ENCODE results near the gene NT5DC2.

The NT5DC2 gene

DNA sequence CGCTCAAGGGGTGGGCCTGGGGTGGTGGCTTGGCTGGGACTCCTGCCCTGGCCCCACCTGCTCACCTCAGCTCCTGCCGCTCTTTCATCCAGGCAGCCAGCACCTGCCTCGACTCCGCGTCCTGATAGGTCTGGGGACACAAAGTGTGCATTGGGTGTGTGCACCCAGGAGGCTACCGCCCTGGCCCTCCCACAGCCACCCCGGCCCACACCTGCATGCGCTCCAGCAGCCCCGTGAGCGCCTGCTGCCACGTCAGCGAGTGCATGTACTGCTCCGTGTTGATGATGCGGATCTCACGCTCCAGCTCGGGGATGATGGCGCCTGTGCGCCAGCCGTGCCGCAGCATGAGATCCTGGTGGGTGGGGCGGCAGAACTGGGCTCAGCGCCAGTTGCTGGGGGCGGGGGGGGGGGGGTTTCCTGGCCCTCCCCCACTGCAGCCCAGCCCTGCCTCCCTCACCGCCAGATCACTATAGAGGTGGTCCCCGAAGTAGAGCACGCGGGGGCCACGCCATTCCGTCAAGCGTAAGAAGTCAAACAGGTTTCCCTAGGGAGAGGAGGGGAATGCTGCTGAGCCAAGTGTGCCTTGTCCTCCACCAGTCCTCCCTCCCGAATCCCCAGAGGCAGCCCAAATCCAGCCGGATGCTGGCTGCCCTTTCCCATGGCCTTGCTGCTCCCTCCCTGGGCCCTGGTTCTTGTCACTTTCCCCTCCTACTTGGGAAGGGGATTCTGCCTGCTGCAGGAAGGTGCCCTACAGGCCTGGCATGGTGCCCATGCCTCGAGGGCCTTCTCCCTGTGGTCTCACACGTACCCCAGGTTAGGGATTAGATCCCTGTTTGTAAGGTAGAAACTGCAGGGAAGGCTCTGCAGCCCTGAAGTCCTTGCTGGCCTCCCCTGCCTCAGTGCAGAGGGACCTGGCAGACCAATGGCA is 8.6 kb downstream of the NT5DC2 start:
- DNase-seq (ENCODE audit: low read depth): no peak

- no peak for DNase-seq (ENCODE audit: low read depth)
Measured at GRCh38 chr3:52524258-52524751, 9.4 kb downstream of the NT5DC2 start.

GRCh38 chr3:52523386-52524257 is 10.0 kb downstream of the NT5DC2 start:
- DNase-seq (ENCODE audit: low read depth): no peak

DNA sequence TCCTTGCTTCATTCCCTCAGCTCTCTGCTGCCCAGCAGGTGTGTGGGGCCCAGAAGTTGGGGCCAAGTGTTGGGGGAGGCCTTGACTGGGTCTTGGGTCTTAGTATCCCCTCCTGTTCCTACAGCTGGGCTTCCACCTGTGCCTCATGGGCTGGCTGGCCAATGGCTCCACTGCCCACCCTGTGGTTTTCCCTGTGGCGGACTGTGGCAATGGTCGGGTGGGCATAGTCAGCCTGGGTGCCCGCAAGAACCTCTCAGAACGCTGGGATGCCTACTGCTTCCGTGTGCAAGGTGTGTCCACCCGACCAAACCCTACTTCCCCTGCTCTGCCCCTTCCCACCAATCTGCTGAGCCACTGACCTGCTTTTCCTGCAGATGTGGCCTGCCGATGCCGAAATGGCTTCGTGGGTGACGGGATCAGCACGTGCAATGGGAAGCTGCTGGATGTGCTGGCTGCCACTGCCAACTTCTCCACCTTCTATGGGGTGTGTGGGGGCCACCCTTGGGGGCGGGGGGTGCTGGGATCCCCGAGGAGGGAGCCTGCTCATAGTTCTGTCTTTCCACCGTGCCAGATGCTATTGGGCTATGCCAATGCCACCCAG is 10.9 kb downstream of the NT5DC2 start:
- DNase-seq (ENCODE audit: low read depth): no peak

- DNase-seq (ENCODE audit: low read depth): no peak
Measured at GRCh38 chr3:52521881-52522650, 11.6 kb downstream of the NT5DC2 start.

- no peak for DNase-seq (ENCODE audit: low read depth)
Measured at GRCh38 chr3:52521488-52521824, 12.2 kb downstream of the NT5DC2 start.

DNA sequence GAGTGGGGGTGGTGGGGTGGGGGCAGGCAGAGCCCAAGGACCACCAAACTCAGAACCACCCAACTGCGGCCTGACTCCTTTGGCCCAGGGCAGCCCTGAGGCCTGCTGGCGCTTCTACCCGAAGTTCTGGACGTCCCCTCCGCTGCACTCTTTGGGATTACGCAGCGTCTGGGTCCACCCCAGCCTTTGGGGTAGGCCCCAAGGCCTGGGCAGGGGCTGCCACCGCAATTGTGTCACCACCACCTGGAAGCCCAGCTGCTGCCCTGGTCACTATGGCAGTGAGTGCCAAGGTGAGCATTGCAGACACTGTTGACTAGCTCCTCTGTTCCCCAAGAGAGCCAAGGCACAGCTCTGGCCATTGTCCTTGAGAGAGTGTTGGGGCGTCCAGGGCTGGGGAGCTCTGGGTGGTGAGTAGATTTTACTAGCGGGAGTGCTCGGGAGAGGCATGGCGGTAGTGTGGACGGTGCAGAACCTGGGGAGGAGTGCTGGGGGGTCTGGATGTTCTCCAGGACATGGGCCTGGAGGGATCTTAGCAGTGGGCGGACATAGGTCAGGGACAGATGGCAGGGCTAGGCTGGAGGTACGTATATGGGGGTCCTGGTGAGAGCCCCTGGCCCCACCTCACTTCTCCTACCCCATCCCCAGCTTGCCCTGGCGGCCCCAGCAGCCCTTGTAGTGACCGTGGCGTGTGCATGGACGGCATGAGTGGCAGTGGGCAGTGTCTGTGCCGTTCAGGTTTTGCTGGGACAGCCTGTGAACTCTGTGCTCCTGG is 12.8 kb downstream of the NT5DC2 start:
- DNase-seq (ENCODE audit: low read depth): no peak

- no peak for DNase-seq (ENCODE audit: low read depth)
Measured at GRCh38 chr3:52520141-52520667, 13.5 kb downstream of the NT5DC2 start.

- no peak for DNase-seq (ENCODE audit: low read depth)
Measured at GRCh38 chr3:52519445-52520140, 14.1 kb downstream of the NT5DC2 start.

GRCh38 chr3:52518723-52519444 is 14.8 kb downstream of the NT5DC2 start:
- no peak for DNase-seq (ENCODE audit: low read depth)

GRCh38 chr3:52517796-52518722 is 15.6 kb downstream of the NT5DC2 start:
- DNase-seq (ENCODE audit: low read depth): no peak

- no peak for DNase-seq (ENCODE audit: low read depth)
Measured at GRCh38 chr3:52516509-52517195, 17.0 kb downstream of the NT5DC2 start.

DNA sequence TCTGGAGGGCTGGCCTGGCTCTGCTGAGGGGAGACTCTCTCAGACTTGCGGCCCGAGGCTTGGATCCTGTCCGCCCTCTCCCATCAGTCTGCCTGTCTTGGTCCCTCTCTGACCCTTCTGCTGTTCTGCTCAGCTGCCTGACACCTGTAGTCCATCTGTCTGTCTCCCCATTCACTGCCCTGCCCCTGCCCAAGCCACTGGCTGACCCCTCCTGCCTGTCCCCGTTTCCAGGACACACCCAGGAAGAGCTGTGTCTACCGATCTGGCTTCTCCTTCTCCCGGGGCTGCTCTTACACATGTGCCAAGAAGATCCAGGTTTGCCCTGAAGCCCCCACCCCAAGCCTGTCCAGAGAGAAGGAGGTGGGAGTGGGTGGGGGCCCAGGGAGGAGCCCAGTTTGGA is 18.5 kb downstream of the NT5DC2 start:
- DNase-seq (ENCODE audit: low read depth): no peak

DNA sequence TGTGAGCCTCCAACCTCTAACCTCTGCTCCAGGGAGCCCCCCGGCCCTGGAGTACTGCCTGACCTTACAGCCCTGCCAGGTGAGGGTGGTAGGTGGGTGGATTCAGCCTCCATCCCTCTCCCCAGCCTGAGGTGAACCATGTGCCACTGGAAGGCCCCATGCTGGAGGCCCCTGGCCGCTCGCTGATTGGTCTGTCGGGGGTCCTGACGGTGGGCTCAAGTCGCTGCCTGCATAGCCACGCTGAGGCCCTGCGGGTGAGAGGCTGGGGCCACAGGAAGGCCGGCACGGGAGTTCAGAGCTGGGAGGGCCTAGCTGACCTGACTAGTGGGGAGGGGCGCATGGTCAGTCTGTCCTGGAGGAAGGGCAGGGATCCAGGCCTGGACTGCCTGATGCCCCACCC is 19.1 kb downstream of the NT5DC2 start:
- DNase-seq (ENCODE audit: low read depth): no peak

DNA sequence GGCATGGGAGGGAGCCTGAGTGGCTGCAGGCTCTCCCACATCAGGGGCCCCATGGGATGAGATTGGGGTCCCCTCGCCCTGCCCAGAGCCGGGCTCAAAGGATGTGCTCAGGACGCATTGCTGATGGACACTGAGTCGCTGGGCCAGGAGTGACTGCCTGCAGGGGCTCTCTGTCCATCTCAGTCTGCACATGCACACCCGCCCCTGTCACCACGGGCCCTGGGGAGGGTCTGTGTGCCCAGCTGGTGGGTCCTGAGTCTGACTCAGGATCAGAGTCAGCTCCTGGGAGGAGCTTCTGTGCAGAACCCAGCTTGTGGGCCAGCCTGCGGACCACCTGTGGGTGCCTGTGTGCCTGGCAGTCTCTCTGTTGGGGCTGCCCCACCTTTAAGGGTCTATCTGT is 20.4 kb downstream of the NT5DC2 start:
- DNase-seq (ENCODE audit: low read depth): no peak

DNA sequence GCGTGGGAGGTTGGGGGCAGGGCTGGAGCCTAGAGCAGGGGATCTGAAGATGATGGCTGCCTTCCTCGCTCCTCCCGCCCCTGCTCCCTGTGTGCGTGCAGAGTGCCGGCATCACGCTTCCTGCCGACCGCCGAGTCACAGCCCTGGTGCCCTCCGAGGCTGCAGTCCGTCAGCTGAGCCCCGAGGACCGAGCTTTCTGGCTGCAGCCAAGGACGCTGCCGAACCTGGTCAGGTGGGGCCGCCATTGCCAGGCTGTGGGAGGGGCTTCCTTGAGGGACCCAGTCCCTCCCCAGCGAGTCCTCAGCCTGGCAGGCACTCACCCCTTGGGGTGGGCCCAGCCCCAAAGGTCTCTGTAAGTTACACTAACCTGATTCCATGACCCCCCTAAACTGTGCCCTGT is 20.9 kb downstream of the NT5DC2 start:
- no peak for DNase-seq (ENCODE audit: low read depth)

DNA sequence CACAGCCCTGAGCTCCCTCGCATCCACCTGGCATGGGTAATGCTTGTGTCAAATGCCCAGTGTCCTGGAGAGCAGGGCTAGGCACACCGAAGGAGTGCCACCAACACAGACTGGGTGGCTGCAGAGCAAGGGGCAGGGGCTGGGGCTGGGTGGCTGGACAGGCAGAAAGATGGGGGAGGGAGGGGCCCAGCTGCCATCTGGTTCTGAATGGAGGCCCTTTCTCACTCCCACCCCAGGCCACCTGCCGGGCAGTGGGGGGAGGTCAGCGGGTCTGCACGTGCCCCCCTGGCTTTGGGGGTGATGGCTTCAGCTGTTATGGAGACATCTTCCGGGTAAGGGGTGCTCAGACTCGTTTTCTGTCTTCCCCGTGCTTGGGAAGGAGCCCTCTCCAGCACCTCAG is 21.6 kb downstream of the NT5DC2 start:
- DNase-seq (ENCODE audit: low read depth): no peak

DNA sequence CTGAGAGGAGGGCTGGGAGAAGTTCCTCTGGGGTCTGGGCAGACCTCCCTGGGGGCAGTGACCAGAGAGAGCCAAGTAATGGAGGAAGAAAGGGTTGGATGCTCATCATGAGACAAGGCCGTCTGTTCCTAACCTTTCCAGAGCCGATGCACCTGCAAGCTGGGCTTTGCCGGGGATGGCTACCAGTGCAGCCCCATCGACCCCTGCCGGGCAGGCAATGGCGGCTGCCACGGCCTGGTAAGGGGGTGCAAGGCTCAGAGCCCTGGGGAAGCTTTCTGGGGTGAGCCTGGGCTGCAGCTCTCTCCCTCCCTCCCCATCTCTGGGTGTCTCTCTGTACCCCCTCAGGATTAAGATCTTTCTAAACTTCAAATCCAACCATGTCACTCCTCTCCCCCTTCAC is 22.1 kb downstream of the NT5DC2 start:
- no peak for DNase-seq (ENCODE audit: low read depth)
